NCI-H524 (cell line): ENCODE results near the gene ABAT.
"Not testable (repeated sequence)": the region's sequence is repeated elsewhere in the genome, so short reads cannot be mapped to it uniquely, and the experiment has no call there.

Experiments used
- DNase-seq, 2 experiments: peaks; one replicate each; lab custom pipeline; 2025; lab: John Stamatoyannopoulos, UW

ABAT gene

DNA sequence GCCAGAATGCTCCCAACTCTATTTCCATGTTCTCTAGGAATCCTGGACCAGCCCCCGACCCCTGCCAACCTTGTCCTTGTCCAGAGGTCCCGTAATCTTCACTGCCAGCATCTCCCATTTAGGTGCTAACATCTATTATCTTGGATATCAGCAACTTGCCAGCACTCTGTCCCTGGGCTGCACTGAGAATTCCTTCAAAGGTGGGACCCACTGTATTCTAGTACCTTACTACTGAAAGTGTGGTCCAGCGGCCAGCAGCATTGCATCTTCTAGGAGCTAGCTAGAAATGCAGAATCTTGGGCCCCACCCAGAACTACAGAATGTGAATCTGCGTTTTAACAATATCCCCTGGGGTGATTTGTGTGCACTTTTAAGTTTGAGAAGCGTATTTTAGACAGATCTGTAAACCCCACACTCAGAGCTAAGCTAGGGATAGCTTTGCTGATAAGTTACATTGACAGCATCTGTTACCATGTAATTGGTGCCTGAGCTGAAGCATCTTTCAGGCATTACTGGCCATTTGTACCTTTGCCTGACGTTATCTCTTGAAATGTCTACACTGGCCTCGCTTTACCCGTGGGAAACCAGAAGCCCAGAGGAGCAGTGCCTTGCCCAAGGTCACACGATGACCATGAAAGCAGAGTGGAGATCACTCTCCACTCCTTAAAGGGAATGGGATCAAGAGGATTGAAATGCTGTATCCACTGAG is 8.3 kb downstream of the ABAT start:
- no peak for DNase-seq

- peak in 1 of 2 experiments; percentile 11 for DNase-seq
Measured at GRCh38 chr16:8683640-8684039, 9.2 kb downstream of the ABAT start.

DNA sequence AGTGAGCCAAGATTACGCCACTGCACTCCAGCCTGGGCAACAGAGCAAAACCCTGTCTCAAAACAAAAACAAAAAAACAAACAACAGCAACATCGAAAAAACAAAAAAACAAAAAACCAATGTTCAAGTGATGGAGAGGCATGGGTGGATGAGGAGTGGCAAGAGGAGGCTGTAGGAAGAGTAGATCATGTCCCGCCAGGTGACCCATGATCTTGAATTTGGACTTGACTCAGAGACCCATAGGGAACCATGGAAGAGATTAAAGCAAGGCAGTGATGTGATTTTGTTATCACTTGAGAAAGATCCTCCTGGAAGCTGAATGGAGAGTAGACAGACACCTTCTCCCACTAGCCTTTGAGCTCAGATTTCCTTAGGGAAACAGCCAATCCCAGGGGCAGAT is 11.2 kb downstream of the ABAT start:
- DNase-seq, result no peak

- DNase-seq, result no peak
Measured at GRCh38 chr16:8686031-8686621, 11.7 kb downstream of the ABAT start.

- DNase-seq, result no peak
Measured at GRCh38 chr16:8686879-8687278, 12.5 kb downstream of the ABAT start.

DNA sequence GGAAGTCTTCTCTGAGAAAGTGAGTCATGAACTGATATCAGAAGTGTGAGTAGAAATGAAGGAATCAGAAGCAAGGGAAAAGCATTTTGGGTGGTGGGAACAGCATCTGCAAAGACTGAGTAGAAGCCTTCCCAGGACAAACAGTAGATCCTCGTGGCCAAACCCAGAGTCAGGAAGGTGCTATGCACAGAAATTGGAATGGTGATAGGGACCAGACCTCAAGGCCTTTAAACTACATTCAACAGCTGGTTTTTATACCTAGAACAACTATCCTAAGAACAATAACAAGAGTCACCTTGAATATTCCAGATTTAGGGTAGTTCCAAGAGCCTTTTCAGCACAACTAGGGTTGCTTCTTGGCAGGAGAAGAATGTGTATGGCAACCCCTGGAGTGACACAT is 15.3 kb downstream of the ABAT start:
- no peak for DNase-seq

DNA sequence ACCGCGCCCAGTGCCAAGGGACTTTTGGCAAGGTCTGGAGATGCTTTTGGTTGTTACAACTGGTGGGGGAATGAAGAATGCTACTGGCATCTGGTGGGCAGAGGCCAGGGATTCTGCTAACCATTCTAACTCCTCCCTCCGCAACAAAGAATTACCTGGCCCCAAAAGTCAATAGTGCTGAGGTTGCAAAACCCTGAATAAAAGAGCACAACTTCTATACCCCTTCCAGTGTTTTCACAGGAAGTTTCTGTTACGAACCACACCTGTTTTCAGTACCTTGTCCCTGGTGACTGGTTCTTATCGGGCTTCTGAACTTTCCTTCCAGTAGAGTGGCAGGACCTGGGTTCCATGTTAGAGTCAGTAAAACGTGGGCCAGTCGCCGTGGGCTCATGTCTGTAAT is 17.3 kb downstream of the ABAT start:
- no peak for DNase-seq

GRCh38 chr16:8694795-8695728 is 20.6 kb downstream of the ABAT start:
- DNase-seq, result peak in 1 of 2 experiments; percentile 56

DNA sequence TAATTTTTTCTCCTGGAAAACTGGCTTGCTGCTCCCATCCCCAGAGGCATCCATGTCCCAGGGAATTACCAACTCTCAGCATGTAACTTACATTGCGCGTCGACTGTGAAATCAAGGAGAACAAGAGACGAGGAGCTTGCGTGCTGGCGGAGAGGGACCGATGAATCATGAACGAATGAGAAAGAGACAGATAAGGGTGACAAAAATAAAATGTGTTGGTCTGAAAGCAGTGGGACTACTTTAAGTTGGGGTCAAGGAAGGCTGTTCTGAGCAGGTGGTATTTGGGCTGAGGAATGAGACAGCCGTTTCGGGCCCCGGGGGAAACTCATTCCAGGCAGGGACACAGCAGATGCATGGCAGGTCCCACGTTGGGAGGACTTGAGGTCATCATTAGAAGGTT is 22.5 kb downstream of the ABAT start:
- no peak for DNase-seq

DNA sequence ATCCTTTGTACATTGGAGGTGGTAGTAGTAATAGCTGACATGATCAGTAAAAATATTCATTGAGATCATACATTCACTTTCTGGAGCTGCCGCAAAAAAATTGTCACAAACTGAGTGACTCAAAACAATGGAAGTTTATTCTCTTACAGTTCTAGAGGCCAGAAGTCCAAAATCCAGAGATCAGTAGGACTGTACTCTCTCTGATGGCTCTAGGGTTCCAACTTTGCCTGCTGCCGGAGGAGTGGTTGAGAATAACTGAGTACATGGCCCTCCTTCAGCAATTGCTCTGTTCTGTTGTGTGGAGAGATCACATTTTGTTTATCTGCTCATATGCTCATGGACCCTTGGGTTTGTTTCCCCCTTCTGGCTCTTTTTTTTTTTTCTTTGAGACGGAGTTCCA is 23.5 kb downstream of the ABAT start:
- DNase-seq, result no peak

DNA sequence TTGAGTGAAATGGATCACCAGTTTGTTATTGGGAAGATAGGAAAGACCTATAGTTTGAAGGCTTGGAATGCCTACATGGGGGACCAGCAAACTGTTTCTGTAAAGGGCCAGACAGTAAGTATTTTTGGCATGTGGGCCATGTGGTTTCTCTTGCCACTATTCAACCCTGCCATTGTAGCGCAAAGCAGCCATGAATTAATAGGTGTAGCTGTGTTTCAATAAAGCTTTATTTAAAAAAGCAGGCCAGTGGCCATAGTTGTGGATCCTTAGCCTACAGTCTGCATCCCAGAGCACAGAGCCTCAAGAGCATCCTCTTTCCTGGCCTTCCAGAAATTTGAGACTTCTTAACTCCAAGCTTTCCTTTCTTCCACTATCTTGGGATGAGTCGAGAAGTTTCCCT is 29.3 kb downstream of the ABAT start:
- no peak for DNase-seq

DNA sequence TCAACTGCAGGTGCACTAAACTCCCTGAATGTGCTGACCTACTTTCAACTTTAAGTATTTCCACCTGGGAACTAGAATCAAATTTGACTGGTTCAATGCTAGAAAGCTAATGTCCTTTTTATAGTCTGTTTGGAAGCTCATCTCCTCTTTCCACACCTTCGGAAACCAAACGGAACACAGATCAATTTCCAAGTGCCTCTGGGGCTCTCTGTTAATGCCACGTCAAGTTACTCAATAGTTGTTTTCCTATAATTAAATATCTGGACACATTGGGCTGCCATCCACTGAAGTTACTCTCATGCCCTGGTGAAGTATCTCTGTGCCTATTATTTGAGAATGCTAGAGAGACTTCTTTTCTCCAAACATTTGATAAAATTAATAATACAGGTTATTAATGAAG is 29.7 kb downstream of the ABAT start:
- no peak for DNase-seq

DNA sequence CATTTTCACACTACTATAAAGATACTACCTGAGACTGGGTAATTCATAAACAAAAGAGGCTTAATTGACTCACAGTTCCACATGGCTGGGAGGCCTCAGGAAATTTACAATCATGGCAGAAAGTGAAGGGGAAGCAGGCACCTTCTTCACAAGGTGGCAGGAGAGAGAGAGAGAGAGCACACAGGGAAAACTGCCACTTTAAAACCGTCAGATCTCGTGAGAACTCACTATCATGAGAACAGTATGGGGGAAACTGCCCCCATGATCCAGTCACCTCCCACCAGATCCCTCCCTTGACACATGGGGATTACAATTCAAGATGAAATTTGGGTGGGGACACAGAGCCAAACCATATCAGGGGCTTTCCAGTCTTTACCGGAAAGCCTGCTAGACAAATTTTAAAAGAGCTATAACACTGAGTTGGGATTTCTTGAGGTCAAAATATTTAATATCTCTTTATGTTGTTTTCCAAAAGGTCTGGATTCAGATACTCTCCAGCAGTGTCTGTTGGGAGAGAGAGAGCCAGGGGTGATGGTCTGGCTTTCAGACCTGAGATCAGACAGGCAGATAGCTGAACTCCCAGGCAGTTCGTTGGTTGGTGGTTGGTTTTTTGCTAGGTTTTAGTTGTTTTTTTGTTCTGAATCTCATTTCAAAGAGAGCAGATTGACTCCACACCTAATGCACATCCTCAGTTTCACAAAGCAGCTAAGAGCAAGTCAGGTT is 30.8 kb downstream of the ABAT start:
- not testable (repeated sequence) for DNase-seq

DNA sequence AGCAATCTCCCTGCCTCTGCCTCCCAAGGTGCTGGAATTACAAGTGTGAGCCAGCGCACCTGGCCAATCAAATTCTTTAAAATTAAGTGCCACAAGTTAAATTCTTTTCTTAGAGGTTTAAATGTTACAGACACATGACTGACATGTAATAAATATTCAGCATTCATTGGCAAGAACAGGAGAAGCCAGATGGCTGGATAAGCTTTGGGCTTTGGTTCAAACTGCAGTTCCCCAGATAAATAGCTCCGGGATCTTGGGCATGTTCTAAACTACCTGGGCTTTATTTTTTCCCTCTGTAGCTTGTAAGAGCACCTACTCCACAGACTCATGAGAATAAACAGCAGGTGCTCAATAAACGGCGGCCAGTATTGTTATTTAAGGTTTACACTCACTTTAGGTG is 34.1 kb downstream of the ABAT start:
- DNase-seq, result peak in 1 of 2 experiments; percentile 25

- DNase-seq, result peak; percentile 84 to 92
Measured at GRCh38 chr16:8712589-8713361, 38.4 kb downstream of the ABAT start.

DNA sequence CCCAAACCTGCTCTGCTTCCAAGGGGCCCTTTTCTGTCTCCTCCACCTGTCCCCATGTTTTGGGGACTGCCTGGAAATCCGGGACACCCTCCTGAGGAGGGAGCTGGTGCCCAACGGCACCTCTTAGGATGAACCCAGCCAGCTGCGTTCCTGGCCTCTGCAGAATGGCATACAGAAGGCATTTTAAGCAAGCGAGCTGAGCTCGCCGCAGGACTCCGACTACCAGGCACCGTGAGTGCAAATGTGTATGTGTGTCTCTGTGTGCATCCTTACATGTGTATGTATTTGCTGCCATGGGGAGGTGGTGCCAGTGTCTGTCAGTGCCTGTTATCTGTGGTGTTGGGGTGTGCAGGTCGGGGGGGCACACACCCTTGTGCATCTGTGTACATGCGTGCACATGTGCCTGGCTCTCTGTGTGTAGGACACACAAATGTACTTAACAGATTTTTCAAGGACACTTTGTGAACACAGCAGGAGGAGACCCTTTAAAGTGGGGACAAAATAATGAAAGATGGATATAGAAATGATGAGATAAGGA is 39.3 kb downstream of the ABAT start:
- peak in 1 of 2 experiments; percentile 49 for DNase-seq

GRCh38 chr16:8714174-8714573 is 39.8 kb downstream of the ABAT start:
- peak in 1 of 2 experiments; percentile 22 for DNase-seq

- DNase-seq, result no peak
Measured at GRCh38 chr16:8714807-8715206, 40.4 kb downstream of the ABAT start.

DNA sequence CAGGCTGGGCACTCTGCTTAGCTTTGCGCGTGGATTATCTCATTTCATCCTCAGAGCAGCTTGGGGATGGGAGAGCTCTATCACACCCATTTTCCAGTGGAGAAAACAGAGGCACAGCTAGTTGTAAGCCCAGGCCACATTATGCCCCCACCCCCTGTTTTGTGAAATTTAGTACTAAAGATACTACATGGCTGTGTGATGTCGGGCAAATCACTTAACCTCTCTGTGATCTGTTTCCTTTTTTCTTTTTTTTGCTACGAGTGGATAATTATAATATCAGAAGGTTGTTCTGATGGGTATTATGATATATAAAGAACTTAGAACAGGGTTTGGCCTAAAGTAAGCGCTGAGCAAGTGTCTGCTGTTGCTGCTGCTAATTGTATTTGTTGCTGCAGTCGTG is 41.6 kb downstream of the ABAT start:
- DNase-seq, result no peak

GRCh38 chr16:8716592-8716991 is 42.2 kb downstream of the ABAT start:
- DNase-seq, result peak; percentile 27 to 58

GRCh38 chr16:8717469-8717868 is 43.1 kb downstream of the ABAT start:
- no peak for DNase-seq
